Stromal cell of bone marrow (primary cell): ENCODE results near the gene CBR4.

Experiments
- DNase-seq: peaks from one replicate; pipeline ENCODE4 v3.0.0-alpha.2; 2012; ENCODE audit warnings: low read depth

CBR4 gene

DNA sequence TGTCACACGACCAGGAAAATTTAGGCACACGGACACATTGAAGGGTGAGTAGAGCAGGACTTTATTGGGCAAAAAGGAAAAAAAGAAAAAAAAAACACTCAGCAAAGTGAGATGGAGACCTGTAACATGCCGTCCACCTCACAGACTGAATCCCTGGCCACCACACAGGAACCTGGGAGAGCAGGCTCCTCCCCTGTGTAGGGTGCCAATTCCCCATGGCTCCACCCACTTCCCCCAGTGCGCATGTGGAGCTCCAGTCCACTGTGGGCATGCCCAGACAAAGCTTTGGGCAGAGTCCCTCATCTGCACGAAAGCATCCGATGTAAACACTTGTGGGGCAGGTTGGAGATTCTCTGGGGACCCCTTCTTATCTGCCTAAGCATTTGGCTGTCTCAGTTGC is 23.6 kb upstream of the CBR4 start:
- no peak for DNase-seq

DNA sequence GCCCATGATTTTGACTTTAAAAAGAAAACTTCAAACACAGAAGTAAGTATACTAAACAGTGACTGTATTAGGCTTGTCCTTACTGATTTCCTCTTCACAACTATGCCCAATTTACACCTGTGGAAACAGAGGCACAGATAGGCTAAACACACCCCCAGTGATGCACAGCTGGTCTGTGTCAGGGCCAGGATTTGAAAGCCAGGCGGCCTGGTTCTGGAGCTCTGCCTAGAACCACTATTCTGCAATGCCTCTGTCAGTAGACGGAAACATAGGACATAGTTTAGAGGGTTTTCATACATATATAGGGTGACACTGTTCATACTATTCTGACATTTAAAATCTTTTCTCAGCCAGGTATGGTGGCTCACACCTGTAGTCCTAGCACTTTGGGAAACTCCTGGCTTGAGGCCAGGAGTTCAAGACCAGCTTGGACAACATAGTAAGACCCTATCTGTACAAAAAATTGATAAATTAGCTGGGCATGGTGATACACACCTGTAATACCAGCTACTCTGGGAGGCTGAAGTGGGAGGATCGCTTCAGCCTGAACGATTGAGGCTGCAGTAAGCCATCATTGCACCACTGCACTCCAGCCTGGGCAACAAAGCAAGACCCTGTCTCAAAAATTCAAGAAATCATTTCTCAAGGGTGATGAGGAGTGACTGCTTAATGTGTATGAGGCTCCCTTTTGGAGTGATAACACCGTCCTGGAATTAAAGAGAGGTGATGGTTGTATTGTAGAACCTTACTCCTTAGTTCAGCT is 23.0 kb upstream of the CBR4 start:
- DNase-seq: no peak

GRCh38 chr4:169032194-169032593 is 22.1 kb upstream of the CBR4 start:
- DNase-seq: no peak

DNA sequence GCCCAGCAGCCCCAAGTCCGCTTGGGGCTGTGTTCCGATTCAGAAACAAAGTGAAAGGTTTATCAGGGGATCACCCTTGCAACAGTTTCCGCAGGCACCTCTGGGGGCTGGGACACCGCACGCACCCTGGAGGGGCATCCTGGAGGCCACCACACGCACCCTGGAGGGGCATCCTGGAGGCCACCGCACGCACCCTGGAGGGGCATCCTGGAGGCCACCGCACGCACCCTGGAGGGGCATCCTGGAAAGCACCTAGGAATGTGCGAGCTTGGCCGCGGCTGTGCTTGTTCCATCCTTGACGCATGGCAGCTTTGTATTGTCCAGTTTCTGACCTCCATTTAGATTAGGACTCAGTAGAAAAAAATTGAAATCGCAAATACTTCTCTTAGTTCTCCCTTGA is 21.3 kb upstream of the CBR4 start:
- no peak for DNase-seq

DNA sequence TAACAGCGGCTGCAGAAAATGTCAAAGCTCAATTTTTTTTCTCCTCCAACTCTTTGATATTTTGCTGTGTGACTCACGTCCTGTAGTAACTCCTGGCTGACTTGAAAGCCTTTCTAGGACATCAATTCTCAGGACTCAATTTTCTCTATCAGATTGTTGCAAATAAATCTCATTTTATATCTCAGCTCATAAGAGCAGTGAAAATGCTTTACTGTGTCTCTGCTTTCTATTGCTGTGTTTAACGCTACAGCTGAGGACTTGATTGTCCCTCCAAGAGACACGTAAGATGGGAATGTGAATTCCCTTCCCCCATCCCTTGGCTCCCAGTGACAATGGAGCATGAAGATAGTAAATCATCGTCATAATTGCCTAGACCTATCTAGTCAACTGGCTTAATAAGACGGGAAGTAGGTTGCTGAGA is 20.5 kb upstream of the CBR4 start:
- DNase-seq: no peak

DNA sequence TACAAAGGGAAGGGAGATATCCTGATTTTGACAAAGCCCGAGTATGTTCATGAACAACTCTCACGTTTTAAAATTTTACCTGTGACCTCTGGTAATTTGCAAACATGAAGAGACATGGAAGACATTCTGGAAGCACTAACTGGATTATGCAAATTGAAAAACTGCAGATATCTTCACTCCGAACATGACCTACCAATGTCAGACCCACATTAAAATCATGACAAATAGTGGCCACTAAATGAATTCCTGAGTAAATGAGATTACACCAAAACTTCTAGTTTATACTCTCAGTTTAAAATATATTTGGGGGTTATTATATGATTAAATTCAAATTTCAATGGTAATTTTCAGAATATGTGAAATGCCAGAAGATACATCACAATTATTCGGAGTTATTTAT is 19.9 kb upstream of the CBR4 start:
- DNase-seq: no peak

DNA sequence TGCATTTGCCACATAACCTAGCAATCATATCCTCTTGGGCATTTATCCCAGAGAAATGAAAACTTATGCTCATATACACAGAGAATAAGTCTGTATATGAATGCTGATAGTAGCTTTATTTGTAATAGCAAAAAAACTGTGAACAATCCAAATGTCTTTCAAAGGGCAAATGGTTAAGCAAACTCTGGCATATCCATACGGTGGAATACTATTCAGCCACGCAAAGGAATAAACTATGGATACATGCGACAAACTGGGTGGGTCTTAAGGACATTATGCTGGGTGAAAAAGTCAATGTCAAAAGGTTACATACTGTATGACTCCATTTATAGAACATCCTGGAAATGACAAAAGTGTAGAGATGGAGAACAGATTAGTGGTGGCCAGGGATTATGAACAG is 17.6 kb upstream of the CBR4 start:
- no peak for DNase-seq

GRCh38 chr4:169025184-169025583 is 15.1 kb upstream of the CBR4 start:
- no peak for DNase-seq

DNA sequence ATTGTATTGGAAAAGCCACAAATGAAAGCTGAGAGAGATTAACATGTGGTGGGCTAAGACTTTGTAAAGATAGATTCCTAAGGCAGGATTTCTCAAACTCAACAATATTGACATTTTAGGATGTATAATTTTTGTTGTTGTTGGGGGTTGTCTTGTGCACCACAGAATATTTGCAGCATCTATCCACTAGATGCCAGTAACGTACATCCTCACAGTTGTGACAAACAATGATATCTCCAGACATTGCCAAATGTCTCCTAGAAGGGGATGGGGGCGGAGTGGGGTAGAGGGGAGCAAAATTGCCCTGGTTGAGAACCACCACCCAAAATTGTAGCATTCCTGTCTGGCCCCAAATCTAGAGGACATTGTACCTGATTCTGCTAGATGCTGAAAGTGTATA is 14.7 kb upstream of the CBR4 start:
- peak; percentile 27 for DNase-seq

DNA sequence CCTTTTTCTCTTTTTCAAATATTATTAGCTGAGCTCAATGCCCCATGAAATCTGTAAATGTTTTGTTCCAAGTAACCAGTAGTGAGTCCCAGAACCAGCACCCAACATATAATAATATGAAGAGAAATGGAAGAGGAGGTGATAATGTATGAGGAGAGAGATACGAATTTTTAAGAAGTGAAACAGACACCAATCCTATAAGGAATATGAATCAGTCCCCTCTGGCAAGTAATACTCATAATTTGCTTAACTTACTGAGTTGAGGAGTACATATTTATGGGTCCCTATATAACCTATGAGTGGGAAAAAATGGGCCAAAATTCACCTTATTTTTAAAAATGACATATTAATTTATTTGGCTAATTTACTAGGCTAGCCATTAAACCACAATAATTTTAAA is 8.4 kb upstream of the CBR4 start:
- no peak for DNase-seq

DNA sequence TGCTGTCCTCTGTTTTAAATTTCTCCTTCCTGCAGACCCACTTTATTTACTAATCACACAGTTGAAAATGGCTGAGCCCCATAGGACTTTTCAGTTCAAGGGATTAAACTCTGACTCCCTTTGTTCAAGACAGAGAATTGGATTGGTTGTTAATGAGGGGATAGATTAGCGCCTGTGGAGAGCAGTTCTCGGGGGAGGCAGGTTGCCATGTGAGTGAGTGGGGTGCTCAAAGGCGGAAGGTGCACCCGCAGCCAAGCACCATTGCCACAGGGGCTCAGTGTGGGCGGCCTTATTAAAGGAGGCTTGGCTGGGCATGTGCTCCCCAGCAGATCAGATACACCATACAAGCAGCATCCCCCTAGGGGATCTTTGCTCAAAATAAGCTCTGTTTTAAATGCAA is 7.9 kb upstream of the CBR4 start:
- DNase-seq: no peak

- DNase-seq: no peak
Observed at GRCh38 chr4:169015186-169015623, 5.2 kb upstream of the CBR4 start.

- DNase-seq: no peak
Observed at GRCh38 chr4:169014586-169014985, 4.5 kb upstream of the CBR4 start.

DNA sequence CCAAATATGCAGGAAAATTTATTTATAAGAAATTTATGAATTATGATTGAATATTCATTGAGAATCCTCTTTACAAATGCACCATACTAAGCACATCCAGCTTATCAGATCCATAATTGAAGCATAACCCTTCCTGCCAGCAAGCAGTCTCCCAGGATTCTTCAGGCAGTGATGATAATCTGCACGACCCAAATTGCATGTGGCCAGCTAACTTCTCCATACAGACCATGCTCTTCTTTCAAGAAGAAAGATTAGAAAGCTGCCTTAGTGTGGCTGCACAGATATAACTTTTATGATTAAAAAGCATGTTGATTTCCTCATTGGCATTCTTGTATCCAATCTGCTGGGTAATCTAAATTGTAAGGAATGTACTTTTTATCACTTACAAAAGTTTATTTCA is 3.3 kb upstream of the CBR4 start:
- DNase-seq: no peak

DNA sequence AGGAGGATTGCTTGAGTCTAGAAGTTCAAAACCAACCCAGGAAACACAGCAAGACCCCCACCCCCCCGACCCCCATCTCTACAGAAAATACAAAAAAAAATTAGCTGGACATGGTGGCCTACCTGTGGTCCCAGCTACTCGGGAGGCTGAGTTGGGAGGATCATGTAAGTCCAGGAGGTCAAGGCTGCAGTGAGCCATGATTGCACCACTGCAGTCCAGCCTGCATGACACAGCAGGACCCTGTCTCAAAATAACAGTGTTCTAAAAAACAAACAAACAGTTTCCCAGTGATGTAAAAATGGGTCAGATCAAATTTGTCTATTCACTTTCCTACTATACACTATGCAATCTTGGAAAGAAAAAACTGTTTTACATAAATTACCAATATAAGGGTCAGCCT is 2.0 kb upstream of the CBR4 start:
- no peak for DNase-seq

- DNase-seq: peak; percentile 29
Observed at GRCh38 chr4:169009286-169010124, 550 bp downstream of the CBR4 start.

DNA sequence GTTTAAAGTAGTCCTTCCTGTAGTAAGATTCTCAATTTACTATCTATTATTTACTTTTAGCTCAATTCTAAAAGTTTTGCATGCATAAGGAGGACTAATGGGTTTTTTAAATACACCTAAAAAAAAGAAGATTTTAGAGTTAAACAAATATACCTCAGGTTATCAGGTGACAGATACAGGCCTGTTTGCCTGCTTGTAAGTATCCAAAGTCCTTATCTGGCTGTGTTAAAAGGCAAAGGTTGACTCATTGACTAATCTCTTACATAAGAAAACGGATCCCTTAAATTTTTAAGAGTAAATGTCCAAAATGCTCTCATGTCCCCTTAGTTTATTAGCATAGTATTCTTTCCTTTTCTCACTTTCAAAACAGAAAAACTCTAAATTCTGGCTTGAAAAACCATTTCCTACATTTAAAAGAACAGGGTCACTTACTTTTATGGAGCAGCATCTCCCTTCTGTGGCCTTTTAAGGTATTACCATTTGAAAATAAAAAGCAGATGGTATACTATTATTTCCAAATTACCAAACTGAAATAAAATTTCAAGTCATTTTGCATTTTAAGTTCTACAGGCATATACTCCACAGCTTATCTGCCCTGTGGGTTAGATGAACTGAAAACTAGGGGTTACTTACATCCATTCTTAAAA is 4.5 kb downstream of the CBR4 start:
- DNase-seq: no peak

DNA sequence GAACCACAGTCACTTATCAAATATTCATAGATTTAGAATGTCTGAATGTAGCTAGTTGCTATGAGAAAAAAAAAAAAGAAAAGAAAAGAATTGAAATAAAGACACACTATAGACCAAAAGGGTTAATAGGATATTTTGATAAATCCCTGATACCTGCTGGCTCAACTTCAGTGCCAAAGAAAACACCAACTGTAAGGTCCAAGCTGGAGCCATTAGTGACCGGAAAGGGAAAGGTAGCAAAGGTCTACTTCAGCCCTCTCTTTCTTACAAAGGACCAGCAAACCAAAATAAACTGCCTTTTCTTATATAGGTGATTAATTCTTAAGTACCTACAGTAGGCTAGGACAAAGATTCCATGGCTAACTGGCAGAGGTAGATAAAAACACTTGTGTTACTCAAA is 9.7 kb downstream of the CBR4 start:
- no peak for DNase-seq

GRCh38 chr4:168999809-169000208 is 10.2 kb downstream of the CBR4 start:
- no peak for DNase-seq

DNA sequence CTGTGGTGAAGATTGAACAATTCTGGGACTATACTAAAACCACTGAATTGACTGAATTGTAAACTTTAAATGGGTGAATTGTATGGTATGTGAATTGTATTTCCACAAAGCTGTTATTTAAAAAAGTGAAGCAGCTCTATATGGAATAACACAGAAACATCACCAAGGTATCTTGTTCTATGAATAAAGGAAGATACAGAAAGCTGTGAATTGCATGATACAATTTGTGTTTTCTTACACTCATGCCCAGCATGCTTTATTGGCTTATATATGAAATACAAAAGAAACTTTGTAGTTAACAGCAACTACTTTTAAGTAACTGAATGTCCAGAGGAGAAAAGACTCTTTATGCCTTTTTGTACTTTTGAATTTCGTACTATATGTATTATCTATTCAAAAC is 11.5 kb downstream of the CBR4 start:
- DNase-seq: no peak

DNA sequence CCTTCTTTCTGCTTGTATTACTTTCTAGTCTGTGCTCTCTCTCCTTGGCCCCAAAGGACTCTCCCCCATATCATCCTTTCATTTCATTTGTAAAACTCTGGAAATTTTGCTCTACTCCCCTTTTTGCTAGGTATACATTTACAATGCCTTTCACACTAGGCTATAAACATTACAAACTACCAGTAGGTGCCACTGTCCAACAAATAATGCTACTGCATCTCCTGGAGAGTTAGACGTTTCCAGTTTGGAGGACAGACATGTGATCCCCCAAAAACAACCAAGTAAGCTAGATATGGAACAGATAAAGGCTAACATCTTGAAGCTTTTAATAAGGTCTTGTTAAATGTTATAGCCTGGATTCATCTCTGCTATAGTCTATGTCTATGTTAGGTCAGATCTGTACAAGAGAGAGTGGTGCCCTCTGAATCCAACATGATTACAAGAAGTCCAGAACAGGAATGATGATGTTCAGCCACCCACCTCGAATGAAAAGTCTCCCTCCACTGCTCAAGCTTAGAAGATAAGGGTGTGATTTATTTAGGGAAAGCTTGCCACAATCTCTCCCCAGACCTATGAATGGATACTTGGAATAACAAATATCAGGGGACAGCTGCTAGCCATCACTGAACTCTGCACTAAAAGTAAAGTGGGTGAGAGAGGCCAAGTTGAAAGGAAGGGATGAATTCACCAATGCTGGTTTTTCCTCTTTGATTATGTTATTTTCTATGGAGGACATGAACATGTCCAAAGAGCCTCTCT is 14.3 kb downstream of the CBR4 start:
- no peak for DNase-seq

GRCh38 chr4:168994958-168995357 is 15.1 kb downstream of the CBR4 start:
- no peak for DNase-seq
